ENCODE measurements around the gene MCM3AP.

Gene MCM3AP

DNA sequence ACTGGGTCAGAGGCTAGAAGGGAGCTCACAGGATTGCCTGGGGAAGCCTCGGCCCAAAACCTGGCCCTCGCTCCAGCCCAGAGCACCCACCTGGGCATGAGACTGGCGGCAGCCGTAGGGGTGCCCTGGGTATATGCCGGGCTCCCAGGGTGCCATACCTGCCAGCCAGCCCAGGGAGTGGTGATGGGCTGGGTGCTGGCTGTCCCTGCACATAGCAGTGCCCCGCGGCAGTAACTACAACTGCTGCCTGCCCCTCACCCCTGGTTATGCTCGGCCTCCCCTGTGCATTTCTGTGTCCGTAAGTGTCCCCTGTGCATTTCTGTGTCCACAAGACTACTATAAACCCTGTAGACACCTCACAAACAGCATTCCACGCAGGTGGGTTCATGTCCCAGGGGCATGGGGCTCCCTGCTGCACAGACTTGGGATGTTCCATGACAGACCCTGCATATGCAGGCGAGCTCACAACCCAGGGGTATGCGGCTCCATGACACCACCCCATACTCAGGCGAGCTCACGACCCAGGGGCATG, 95.4 kb downstream of the MCM3AP start:
- DNase-seq: no peak
- Histone ChIP-seq H3K27me3 (replicated peaks) (no peaks in the 10 kb centered on the region), H3K4me3 (ENCODE audit: low read depth, low read length) (no peak overlapping the region), H3K27ac (no peak overlapping the region), H3K36me3 (replicated peaks) (peaks cover 31% of the 10 kb centered on the region)
- TF ChIP-seq, protein P1, sequence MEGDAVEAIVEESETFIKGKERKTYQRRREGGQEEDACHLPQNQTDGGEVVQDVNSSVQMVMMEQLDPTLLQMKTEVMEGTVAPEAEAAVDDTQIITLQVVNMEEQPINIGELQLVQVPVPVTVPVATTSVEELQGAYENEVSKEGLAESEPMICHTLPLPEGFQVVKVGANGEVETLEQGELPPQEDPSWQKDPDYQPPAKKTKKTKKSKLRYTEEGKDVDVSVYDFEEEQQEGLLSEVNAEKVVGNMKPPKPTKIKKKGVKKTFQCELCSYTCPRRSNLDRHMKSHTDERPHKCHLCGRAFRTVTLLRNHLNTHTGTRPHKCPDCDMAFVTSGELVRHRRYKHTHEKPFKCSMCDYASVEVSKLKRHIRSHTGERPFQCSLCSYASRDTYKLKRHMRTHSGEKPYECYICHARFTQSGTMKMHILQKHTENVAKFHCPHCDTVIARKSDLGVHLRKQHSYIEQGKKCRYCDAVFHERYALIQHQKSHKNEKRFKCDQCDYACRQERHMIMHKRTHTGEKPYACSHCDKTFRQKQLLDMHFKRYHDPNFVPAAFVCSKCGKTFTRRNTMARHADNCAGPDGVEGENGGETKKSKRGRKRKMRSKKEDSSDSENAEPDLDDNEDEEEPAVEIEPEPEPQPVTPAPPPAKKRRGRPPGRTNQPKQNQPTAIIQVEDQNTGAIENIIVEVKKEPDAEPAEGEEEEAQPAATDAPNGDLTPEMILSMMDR (IDR thresholded peaks at IDR 0.05; ENCODE audit: low read depth, low read length, missing control alignments): no peak
- in situ Hi-C loops (cut with HindIII; ENCODE audit: low pct_ligation_motif_present, low sequenced_read_pairs): no loop called here

DNA sequence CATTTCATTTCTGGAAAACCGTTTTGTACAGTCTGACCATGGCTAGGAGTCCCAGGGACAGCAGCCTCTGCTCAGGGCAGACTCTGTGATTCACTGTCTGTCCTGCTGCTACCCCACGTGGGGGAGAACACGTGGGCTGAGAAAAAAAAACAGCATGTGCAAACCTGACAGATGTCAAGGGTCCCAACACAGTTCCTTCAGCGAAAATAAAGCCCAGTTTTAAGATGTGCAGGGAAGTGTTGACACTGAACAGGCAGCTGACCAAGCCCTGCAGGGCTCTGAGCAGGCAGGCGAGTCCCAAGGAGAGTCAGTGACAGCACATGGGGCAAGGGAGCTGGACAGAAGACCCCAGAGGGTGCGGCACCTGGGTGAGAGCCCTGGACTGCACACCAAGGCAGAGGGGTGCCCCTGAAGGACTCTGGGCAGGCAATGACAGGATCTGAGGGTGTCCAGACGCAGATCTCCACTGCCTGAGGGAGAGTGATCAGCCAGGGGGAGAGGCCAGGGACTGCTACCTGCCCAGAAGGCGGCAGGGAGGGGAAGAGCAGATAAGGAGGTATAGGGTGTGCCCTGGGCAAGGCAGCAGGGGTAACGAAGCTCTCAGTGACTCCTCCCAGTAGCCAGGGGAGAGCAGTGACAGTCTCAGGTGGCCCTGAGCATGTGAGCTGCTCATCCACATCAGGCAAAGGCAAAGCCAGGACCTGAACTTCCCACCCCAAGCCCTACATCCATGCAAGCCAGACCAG, 96.0 kb downstream of the MCM3AP start:
- in situ Hi-C loops (cut with HindIII; ENCODE audit: low pct_ligation_motif_present, low sequenced_read_pairs): no loop called here
- DNase-seq: peak; percentile 73
- TF ChIP-seq, protein P1 (IDR thresholded peaks at IDR 0.05; ENCODE audit: low read depth, low read length, missing control alignments): no peak
- Histone ChIP-seq H3K27ac (peak overlapping the region; percentile 32), H3K4me3 (ENCODE audit: low read depth, low read length) (no peak overlapping the region), H3K36me3 (replicated peaks) (peaks cover 25% of the 10 kb centered on the region), H3K27me3 (replicated peaks) (no peaks in the 10 kb centered on the region)

DNA sequence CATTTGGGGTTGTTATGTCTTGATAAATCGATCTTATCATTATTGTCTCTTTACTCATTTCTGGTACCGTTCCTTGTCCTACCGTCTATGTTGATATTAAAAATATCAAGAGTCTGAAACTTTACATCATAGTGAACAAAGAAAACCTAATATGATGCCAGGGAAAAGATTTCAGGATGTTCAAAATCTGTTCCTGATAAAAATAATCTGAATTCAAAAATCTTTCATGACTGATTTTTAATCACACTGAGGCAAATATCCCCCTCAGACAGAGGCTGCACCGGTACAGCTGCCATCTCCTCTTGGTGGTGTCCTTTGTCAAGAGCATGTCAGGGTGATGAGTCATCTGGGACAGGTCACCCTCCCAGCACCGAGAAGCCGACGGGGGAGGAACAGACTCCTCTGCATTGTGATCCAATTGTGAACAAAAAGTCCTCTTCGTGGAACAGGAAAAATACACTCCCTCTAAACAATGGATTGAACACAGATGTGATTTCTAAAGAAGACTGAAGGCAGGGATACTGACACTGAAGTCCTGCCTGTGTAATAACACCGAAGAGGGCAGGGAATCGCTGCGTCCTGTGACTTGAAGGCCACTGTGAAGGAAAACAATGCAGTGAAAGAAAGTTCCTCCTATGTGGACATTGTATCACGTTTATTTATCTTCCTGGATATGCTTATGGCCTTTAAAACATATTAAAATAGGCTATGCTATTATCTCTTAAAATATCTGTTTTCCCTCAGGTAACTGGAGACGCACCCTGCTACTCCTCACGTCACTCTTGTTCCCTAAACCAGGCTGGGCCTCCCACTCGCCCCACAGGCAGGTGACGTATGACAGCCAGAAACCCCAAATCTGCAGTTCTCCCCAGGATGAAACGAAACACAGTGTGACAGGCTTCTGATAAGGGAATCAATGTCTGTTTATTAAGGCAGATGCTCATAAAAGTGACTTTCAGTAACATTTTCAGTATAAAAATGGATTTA, 96.9 kb downstream of the MCM3AP start:
- Histone ChIP-seq H3K27me3 (replicated peaks) (no peaks in the 10 kb centered on the region), H3K27ac (peak overlapping the region; percentile 32), H3K4me3 (ENCODE audit: low read depth, low read length) (no peak overlapping the region), H3K36me3 (replicated peaks) (peaks cover 18% of the 10 kb centered on the region)
- TF ChIP-seq, protein P1 (IDR thresholded peaks at IDR 0.05; ENCODE audit: low read depth, low read length, missing control alignments): no peak
- in situ Hi-C loops (cut with HindIII; ENCODE audit: low pct_ligation_motif_present, low sequenced_read_pairs): no loop called here
- DNase-seq: peak; percentile 52

DNA sequence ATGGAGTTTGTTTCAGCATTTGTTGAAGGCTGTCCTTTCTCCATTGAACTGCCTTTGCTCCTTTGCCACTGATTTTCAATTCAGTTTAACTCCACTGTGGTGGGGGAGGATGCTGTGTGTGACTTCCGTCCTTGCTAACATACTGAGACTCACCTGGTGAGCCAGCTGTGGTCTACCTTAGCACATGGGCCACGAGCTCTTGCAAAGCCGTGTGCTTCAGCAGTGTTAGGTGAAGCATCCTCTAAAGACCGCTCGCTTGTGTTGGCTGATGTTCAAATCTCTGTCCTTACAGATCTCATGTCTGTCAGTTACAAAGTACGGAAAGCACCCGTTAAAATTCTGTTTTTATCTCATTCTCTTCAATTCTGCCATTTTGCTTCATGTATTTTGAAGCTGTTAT, 97.6 kb downstream of the MCM3AP start:
- H3K27me3 ChIP-seq (replicated peaks): no peaks in the 10 kb centered on the region
- no peak for DNase-seq
- no peak overlapping the region for H3K4me3 ChIP-seq (ENCODE audit: low read depth, low read length)
- peaks cover 18% of the 10 kb centered on the region for H3K36me3 ChIP-seq (replicated peaks)
- TF ChIP-seq, protein P1 (IDR thresholded peaks at IDR 0.05; ENCODE audit: low read depth, low read length, missing control alignments): no peak
- in situ Hi-C loops (cut with HindIII; ENCODE audit: low pct_ligation_motif_present, low sequenced_read_pairs): no loop called here
- H3K27ac ChIP-seq: no peak overlapping the region

DNA sequence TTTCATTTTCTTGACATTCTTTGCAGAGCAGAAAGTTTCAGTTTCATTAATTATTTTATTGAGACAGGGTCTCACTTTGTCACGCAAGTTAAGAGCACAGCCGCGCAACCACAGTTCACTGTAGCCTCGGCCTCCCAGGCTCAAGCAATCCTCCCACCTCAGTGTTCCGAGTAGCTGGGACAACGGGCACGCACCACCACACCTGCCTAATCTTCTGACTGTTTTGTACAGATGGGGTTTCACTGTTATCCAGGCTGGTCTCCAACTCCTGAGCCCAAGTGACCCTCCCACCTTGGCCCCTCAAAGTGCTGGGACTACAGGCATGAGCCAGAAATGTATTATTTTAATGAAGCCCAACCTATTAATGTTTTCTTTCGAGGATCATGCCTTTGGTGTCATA, 98.2 kb downstream of the MCM3AP start:
- no peak for DNase-seq
- no peak overlapping the region for H3K27ac ChIP-seq
- no peaks in the 10 kb centered on the region for H3K27me3 ChIP-seq (replicated peaks)
- peaks cover 17% of the 10 kb centered on the region for H3K36me3 ChIP-seq (replicated peaks)
- TF ChIP-seq, protein P1 (IDR thresholded peaks at IDR 0.05; ENCODE audit: low read depth, low read length, missing control alignments): no peak
- in situ Hi-C loops (cut with HindIII; ENCODE audit: low pct_ligation_motif_present, low sequenced_read_pairs): no loop called here
- H3K4me3 ChIP-seq (ENCODE audit: low read depth, low read length): no peak overlapping the region
